Transverse colon (tissue), 4 donors: ENCODE data around the gene SLC35F3. TPM values are rescaled to one million over a fixed set of nuclear protein-coding genes. Genes with fewer than 3 reads are reported as not detected.
A peak's percentile ranks its signal among the peaks of the same experiment; 100 is the strongest.

ENCODE experiments used
- DNase-seq: peaks from one replicate; pipeline ENCODE4 v3.0.0-alpha.2; 2019
- H3K27ac ChIP-seq, 4 donors: fragments of 200-600 bp; sonication (generic); 2 replicates each; pipeline ENCODE4 v1.5.1; 2016 to 2018; ENCODE audit warnings: inconsistent platforms in 4 of 4
- H3K27me3 ChIP-seq: fragments of 200-600 bp; sonication (generic); 2 replicates; pipeline ENCODE4 v1.5.1; 2017; ENCODE audit warnings: inconsistent platforms
- H3K36me3 ChIP-seq, 4 donors: fragments of 200-600 bp; sonication (generic); 2 replicates each; pipeline ENCODE4 v1.5.1; 2017 to 2019; ENCODE audit warnings: inconsistent platforms in 4 of 4
- H3K4me1 ChIP-seq, 4 donors: fragments of 200-600 bp; sonication (generic); 2 replicates each; pipeline ENCODE4 v1.5.1; 2017 to 2020; ENCODE audit warnings: inconsistent platforms in 4 of 4
- H3K4me3 ChIP-seq, 4 donors: fragments of 200-600 bp; sonication (generic); 1 replicate in 1 of 4; 2 replicates in 3 of 4; pipeline versions ENCODE4 v1.5.1 to v1.6.1; 2017 to 2019; ENCODE audit warnings: inconsistent platforms in 4 of 4
- H3K9me3 ChIP-seq, 2 donors: fragments of 200-600 bp; sonication (generic); 2 replicates each; pipeline ENCODE4 v1.5.1; 2017 to 2019; ENCODE audit warnings: inconsistent platforms in 2 of 2
- EP300 ChIP-seq: sonication (generic); formaldehyde crosslinking; IDR thresholded peaks from one replicate; pipeline ENCODE4 v1.6.1; 2017; ENCODE audit warnings: antibody characterized with exemption, low read depth
- POLR2A ChIP-seq: fragments of 450-650 bp; IDR thresholded peaks from one replicate; pipeline ENCODE4 v1.6.1; 2016; ENCODE audit warnings: antibody characterized with exemption, mild to moderate bottlenecking, moderate library complexity
- POLR2AphosphoS5 ChIP-seq, 3 donors: sonication (generic); formaldehyde crosslinking; IDR thresholded peaks; one replicate each; pipeline ENCODE4 v1.6.1; 2016; ENCODE audit warnings: antibody characterized with exemption in 3 of 3
- WGBS, 2 donors: methylation state at CpG; one replicate each; pipeline ENCODE4 v1.1.5; 2018; ENCODE audit warnings: low coverage in 1 of 2; 5-methylcytosine and 5-hydroxymethylcytosine counted together
- in situ Hi-C, 4 donors: fragments of 200-750 bp; cut with MboI; loops; one replicate each; pipeline versions ENCODE4 v1.15.0 to v1.15.1; 2017; ENCODE audit warnings: low sequenced_read_pairs in 3 of 4, low pct_ligation_motif_present in 1 of 4, low pct_unique_long_range_greater_than_20kb in 1 of 4
- intact Hi-C: fragments of 100-400 bp; cut with DNase I; formaldehyde crosslinking; loops from one replicate; pipeline ENCODE4 v1.15.1; 2023; ENCODE audit warnings: low total_unique reads
- total RNA-seq, 4 donors: library from RNA; depleted of rRNA; stranded (reverse); fragments of >200 nt; gene quantifications; one replicate each; pipeline ENCODE4 v1.1.0, GENCODE V29; 2016
- TF ChIP-seq, protein P1 (sequence below), 5 experiments: fragments of 200-600 bp in 3 of 5; fragments of 450-650 bp in 2 of 5; sonication (generic) in 3 of 5; IDR thresholded peaks; 1 replicate in 2 of 5; 2 replicates in 3 of 5; pipeline ENCODE4 v1.5.1; 2016 to 2017; ENCODE audit warnings: antibody characterized with exemption in 5 of 5, inconsistent platforms in 3 of 5, mild to moderate bottlenecking in 2 of 5, moderate library complexity in 1 of 5

Gene SLC35F3
- total RNA-seq, 4 donors from 2014 or later = not detected

DNA sequence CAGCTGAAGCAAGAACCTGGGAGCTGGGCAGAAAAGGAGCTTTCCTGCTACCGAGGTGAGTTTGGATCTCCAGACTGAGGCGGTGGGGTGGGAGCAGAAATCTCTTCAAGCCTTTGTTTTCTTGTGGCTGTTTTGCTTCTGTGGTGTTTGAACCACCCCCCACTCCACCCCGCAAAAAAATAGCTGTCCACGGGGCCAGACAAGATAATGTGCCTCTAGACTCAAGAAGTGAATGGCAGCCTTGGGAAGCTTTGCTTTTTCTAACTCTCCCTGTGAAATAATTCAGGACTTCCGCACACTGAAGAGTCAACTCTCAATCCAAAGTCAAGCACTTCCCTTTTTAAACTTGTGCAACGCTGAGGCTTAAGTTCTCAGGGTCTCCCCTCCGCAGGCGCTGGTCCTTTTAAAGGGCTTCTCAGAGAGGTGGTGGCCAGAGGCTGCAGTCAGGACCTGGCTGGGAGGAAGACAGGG is 309.2 kb downstream of the SLC35F3 start:
- Histone ChIP-seq H3K9me3 (no peaks in the 10 kb centered on the region), H3K4me3 (peak overlapping the region in 3 of 4 donors; percentile 12 to 48 (median 32)), H3K27me3 (peaks cover 55% of the 10 kb centered on the region), H3K36me3 (no peaks in the 10 kb centered on the region), H3K4me1 (peaks cover 0 to 12% (median 9%) of the 10 kb centered on the region in 4 donors), H3K27ac (no peak overlapping the region)
- intact Hi-C loops = no loop called here
- 28% methylated on average over 8 of the region's 8 CpGs; no CpG with 5 or more reads in 1 of the 2 donors for WGBS, 2 donors
- TF ChIP-seq EP300 (no peak), POLR2A (no peak), POLR2AphosphoS5 (IDR thresholded peaks at IDR 0.05) (no peak)
- in situ Hi-C loops = no loop called here
- no peak for DNase-seq

DNA sequence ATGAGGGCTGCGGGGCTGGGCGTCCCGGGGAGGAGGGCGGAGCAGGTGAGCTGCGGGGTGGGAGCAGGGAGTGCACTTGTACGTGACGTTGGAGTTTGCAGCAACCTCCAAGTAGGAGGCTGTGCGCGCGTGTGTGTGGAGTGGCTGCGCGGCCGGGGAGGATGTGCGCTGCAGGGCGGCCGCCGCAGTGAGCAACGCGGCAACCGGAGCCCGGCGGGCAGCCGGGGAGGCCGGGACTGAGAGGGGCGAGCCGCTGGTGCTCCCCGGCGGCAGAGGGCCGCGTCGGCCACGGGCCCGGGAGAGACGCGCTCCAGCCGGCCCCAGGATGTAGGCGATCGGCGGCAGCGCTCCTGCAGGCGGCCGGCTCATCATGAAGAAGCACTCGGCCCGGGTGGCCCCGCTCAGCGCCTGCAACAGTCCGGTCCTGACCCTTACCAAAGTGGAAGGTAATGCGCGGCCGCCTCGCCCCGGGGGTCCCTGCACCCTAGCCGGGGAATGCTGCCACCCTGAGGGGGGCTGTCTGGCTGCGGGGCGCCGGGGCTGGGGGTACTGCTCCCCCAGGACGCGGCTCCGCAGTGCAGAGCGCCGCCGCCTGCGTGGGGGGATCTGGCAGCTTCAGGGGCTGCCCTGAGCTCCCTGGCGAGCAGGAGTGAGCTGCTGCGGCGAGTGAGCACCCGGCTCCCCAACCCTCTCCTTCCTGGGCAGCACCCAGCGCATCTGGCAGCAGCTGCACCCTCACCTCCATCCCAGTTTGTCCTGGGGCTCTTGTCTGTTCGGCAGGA is 309.8 kb downstream of the SLC35F3 start:
- H3K4me1 ChIP-seq = peaks cover 0 to 12% (median 9%) of the 10 kb centered on the region in 4 donors
- H3K9me3 ChIP-seq = no peaks in the 10 kb centered on the region
- H3K4me3 ChIP-seq = peak overlapping the region in 3 of 4 donors; percentile 12 to 48 (median 32)
- H3K27me3 ChIP-seq = peaks cover 55% of the 10 kb centered on the region
- in situ Hi-C loops = no loop called here
- no peak for TF ChIP-seq POLR2A
- TF ChIP-seq, protein P1, sequence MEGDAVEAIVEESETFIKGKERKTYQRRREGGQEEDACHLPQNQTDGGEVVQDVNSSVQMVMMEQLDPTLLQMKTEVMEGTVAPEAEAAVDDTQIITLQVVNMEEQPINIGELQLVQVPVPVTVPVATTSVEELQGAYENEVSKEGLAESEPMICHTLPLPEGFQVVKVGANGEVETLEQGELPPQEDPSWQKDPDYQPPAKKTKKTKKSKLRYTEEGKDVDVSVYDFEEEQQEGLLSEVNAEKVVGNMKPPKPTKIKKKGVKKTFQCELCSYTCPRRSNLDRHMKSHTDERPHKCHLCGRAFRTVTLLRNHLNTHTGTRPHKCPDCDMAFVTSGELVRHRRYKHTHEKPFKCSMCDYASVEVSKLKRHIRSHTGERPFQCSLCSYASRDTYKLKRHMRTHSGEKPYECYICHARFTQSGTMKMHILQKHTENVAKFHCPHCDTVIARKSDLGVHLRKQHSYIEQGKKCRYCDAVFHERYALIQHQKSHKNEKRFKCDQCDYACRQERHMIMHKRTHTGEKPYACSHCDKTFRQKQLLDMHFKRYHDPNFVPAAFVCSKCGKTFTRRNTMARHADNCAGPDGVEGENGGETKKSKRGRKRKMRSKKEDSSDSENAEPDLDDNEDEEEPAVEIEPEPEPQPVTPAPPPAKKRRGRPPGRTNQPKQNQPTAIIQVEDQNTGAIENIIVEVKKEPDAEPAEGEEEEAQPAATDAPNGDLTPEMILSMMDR (IDR thresholded peaks at IDR 0.05) = no peak
- no peak for TF ChIP-seq POLR2AphosphoS5 (IDR thresholded peaks at IDR 0.05)
- no peak for TF ChIP-seq EP300
- no peak overlapping the region for H3K27ac ChIP-seq
- intact Hi-C loops = no loop called here
- no peaks in the 10 kb centered on the region for H3K36me3 ChIP-seq
- peak; percentile 14 for DNase-seq
- 3% methylated on average over 58 of the region's 69 CpGs; no CpG with 5 or more reads in 1 of the 2 donors for WGBS, 2 donors

DNA sequence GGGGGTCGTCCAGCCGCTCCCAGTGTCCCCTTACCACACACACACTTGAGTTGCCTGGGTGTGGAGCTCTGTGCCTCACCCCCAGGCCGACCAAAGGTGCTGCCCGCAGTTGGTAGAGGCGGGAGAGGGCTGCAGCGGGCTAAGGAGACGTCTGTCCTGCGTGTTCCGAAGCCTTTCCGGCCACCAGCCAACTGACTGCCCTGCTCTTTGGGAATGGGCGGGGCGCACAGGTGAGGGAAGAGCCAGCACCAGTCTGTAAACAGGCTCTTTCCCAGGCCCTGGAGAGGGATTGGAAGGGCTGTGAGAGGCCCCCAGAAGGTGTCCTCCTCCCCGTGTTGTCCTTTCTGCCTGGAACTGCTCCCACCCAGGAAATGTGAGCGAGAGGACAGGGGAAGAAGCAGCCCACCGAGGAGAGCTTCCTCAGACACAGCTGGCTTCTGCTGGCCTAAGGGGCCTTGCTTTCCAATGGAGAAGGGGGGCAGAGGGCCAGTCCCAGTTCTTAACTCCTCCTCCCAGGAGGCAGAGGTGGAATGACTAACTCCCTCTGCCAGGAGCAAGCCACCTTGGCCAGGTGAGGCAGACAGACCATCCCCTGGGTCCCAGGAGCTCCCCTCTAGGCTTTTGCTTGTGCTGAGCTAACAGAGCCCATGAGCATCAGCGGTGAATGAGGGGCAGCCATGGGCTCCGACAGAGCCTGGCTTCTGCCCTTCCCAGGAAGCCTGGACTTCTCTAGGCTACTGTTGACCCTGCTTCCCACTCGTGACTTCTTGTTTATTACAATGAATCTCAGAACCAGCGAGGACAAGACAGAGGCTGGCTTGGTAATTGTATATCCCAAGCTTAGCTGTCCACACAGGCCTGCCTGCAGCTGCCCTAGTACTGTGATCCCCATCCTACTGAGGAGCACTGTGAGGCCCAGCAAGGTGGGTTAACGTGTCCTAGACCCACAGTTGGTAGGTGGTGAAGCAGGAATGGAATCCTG is 310.7 kb downstream of the SLC35F3 start:
- Histone ChIP-seq H3K4me1 (peaks cover 0 to 12% (median 9%) of the 10 kb centered on the region in 4 donors), H3K27ac (no peak overlapping the region), H3K27me3 (peaks cover 55% of the 10 kb centered on the region), H3K36me3 (no peaks in the 10 kb centered on the region), H3K4me3 (peak overlapping the region in 2 of 4 donors; percentile 32 to 48), H3K9me3 (no peaks in the 10 kb centered on the region)
- in situ Hi-C loops = no loop called here
- DNase-seq = peak; percentile 13
- 48% methylated on average over 16 of the region's 20 CpGs; no CpG with 5 or more reads in 1 of the 2 donors for WGBS, 2 donors
- intact Hi-C loops = no loop called here
- TF ChIP-seq POLR2A (no peak), EP300 (no peak), POLR2AphosphoS5 (IDR thresholded peaks at IDR 0.05) (no peak)
- TF ChIP-seq, protein P1 (IDR thresholded peaks at IDR 0.05) = no peak

DNA sequence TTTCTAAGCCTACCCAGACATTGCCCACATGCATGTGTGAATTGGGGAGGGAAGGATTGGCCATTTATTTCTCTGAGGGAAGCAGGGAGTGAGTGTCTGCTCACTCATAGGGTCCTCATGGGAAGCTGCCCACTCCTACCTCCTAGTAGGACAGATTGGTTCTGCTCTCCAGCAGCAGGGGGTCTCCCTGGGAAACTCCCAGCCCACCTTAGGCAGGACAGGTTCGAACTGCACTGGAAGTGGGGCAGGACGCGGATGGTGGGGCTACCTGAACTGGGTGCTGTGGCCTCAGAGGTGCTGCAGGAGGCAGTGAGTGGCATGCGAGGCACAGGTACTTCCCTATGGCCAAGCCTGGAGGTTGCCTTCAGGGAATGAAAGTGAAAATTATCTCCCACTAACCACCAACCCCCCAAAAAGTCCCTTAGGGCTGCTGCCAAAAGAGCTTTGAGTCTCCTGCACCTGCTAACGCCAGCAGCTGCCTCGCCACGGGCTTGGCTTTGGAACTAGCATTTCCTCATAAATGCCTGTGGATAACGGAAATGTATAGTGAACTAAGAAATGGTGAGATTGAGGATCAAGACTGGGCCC is 311.7 kb downstream of the SLC35F3 start:
- Histone ChIP-seq H3K4me3 (no peak overlapping the region), H3K27ac (no peak overlapping the region), H3K9me3 (no peaks in the 10 kb centered on the region), H3K36me3 (no peaks in the 10 kb centered on the region), H3K27me3 (peaks cover 55% of the 10 kb centered on the region), H3K4me1 (peaks cover 0 to 12% (median 9%) of the 10 kb centered on the region in 4 donors)
- TF ChIP-seq, protein P1 (IDR thresholded peaks at IDR 0.05) = no peak
- in situ Hi-C loops (no loop called here), intact Hi-C loops (no loop called here)
- DNase-seq = no peak
- 55% methylated on average over 6 of the region's 8 CpGs; no CpG with 5 or more reads in 1 of the 2 donors for WGBS, 2 donors
